GM20000 (cell line): ENCODE results near the gene COL3A1.

Experiments
- DNase-seq: peaks from one replicate; pipeline ENCODE4 v3.0.0; 2012; ENCODE audit warnings: low spot score
- TF ChIP-seq, protein P1 (sequence below): IDR thresholded peaks from 2 replicates; pipeline ENCODE4 v1.5.1; 2012; ENCODE audit warnings: mild to moderate bottlenecking, control low read depth; ENCODE audit errors: extremely low read depth, missing control alignments

The COL3A1 gene

DNA sequence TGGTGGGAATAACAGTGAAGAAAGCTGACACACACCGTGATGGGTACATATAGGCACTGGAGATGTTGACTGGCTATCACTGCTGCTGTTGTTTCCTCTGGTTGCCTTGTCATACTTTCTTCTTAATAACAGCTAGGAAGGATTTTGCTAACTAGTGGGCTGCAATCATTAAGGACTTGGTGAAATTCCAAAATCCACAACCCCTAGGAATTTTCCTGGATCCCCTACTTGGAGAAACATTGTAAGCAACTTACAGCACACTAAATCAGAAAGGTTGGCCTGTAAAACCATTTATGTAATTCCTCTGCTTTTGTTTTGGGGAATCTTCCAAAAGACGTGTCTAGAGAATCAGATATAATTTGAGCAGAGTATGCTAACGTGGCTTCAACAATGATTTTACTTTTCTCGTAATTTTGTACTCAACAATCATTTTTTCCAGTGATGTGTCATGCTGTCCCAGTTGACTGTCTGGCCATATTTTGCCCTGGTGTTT lies 8.0 kb upstream of the COL3A1 start:
- TF ChIP-seq, protein P1, sequence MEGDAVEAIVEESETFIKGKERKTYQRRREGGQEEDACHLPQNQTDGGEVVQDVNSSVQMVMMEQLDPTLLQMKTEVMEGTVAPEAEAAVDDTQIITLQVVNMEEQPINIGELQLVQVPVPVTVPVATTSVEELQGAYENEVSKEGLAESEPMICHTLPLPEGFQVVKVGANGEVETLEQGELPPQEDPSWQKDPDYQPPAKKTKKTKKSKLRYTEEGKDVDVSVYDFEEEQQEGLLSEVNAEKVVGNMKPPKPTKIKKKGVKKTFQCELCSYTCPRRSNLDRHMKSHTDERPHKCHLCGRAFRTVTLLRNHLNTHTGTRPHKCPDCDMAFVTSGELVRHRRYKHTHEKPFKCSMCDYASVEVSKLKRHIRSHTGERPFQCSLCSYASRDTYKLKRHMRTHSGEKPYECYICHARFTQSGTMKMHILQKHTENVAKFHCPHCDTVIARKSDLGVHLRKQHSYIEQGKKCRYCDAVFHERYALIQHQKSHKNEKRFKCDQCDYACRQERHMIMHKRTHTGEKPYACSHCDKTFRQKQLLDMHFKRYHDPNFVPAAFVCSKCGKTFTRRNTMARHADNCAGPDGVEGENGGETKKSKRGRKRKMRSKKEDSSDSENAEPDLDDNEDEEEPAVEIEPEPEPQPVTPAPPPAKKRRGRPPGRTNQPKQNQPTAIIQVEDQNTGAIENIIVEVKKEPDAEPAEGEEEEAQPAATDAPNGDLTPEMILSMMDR, result no peak

DNA sequence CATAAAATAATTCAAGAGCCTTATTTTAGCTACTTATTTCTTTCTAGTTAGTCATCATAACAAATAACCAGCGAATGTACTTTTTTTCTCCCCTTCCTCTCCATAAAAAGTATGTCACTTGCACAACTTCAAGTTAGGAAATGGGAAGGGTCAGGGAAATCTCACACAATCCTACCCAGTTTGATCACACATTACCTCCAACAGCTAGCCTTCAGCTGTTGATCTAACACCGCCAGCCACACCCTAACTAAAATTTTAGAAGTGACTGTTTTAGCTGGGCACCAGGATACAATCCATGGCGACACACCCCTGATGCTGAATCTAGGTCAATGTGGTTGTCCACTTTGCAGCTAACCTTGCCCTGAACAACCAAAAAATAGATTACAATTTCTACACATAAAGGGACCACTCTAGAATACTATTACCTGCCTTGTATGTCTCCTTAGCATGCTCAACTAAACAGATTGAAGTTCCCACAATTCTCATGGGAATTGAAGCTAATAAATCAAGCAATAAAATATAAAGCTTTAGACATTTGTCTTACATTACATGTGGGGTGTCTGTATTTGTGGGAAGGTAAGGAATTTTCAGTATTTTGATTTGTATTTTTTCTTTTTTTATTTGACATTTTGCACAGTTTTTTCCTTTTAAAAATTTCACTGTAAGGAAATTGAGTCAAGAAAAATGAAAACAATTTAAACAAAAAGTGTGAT lies 7.3 kb upstream of the COL3A1 start:
- TF ChIP-seq, protein P1, result no peak
- DNase-seq, result no peak

More for the DNA sequence above, 8.0 kb upstream of the COL3A1 start:
- DNase-seq, result no peak

DNA sequence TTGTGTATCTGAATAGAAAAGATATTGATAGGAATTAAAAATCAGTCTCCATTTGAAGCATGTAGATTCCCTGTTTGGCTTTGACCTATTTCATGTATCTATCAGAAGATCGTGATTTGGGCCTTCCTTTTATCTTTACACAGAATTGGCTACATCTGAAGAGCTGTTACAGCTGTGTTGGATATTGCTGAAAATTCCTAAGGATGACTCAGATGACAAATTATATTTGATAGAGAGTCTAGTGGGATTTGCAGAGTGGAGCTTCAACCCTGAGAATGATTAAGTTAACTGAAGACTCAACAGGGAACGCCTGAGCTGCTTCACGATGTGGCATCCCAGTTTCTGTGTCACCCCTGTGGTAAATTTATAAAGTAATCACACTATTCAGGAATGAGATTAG lies 4.9 kb upstream of the COL3A1 start:
- TF ChIP-seq, protein P1, result no peak
- no peak for DNase-seq

DNA sequence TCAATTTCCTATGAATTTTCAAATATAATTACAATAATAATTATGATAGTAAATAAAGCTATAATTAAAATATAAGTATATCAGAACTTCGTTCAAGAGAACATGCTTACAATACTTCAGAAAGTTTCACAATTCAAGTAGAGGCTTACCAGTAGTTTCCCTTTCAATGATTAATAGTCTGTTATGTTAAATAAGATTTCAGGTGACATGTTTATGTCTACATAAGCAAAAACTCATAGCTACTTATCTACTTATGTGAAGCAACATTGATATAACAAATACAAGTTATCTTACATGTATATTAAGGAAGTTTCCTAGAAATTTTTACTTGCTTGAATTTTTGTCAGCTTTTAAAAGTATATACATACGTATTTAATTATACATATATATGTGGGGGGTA lies 4.5 kb upstream of the COL3A1 start:
- TF ChIP-seq, protein P1, result no peak
- DNase-seq, result no peak

DNA sequence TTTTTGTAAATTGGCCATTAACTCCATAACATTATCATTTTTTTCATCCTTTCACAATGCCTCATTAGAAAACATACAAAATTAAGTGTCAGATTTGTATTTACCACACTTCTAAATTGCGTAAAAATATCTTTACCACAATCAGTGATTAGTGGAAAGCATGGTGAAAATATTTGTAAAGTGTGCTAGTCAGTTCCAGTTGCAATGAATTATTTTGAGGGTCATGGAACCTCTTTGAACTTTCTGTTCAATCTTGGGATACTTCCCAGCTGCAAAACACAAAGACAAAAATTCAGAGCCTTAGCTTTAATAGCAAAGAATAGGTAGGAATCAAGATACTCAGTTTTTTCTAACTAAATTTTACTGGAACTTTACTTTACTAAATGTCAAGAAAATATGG lies 4.0 kb upstream of the COL3A1 start:
- DNase-seq, result no peak
- TF ChIP-seq, protein P1, result no peak

DNA sequence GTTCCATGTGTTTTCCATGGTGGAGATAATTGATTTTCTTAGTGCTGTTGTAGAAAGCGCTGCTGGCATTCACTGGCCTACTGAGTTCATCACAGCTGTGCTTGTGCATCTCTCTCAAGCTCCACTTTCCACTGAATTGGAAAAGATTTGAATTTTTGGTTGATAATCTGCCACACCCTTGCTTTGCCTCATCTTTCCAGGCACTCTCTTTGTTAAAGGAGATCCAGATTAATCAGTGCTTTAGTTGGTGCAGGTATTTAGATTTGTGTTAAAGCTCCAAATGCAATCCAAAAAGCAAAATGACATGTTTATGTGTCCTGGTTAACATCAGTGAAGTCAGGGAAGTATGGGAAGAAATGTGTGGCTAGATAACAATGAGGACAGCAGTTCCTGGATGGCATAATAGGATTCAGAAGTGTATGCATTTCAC lies 2.7 kb upstream of the COL3A1 start:
- DNase-seq, result no peak
- TF ChIP-seq, protein P1, result no peak

DNA sequence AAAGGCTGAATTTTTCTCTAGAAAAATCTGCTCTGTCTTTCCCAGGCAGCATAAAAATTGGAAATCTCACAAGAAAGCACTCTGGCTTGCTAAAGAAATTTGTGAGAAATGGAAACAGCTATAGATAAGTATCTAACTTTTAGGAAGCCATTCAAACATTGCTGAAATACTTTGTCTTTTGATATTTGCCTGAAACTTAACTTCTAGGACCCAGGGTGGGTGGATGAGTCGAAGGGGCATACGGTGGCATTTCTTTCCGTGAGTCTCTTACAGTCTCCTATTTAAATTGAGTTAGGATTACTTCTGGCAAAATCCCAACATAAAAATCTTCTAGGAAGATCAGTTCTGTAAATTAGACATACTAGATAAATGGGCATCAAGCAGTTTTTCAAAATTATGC lies 532 bp upstream of the COL3A1 start:
- TF ChIP-seq, protein P1, result no peak
- no peak for DNase-seq
